Measurements from ENCODE around the gene SLC10A1. TPM values are rescaled to one million over a fixed set of nuclear protein-coding genes. Genes with fewer than 3 reads are reported as not detected.

Gene SLC10A1
- total and polyA plus RNA-seq, 2 of the 8 experiments (the other 6 are each of a cell fraction or from before 2014, with no cell fraction given) = not detected

DNA sequence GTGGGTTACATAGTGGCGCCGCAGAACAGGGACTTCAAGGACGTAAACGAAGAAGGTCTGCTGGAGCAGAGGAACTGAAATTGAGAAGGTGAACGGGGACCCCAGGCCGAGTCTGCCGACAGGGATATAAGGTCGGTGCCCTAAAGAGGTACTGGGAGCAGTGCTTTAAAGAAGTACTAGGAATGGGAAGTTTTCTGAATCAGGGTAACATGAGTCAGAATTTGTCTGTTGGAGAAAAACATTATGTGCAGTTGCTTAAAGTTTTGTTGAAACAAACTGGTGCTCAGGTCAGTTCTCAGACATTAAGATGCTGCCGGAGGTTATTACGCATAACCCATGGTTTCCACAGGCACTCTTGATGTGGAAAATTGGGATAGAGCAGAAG lies 14.8 kb upstream of the SLC10A1 start:
- Histone ChIP-seq H2AK5ac (ENCODE audit: low read depth, low read length) (no peak overlapping the region), H3K4ac (replicated peaks; ENCODE audit: insufficient read length, low read depth, low read length) (no peak overlapping the region), H3K4me1 (replicated peaks in 1 of 4; ENCODE audit: control insufficient read depth in 3 of 4, insufficient read depth in 4 of 4, low read length in 3 of 4) (no peaks in the 10 kb centered on the region), H3K79me1 (ENCODE audit: low read depth, low read length) (no peaks in the 10 kb centered on the region), H3K4me2 (ENCODE audit: insufficient read depth in 1 of 2, low read depth in 2 of 2, low read length in 2 of 2) (no peak overlapping the region), H4K91ac (replicated peaks; ENCODE audit: insufficient read length, low read length) (no peak overlapping the region), H3K14ac (ENCODE audit: insufficient read length) (no peak overlapping the region), H4K5ac (ENCODE audit: insufficient read length, low read depth, low read length) (no peak overlapping the region), H3K23me2 (ENCODE audit: low read depth, low read length) (no peaks in the 10 kb centered on the region), H3K4me3 (ENCODE audit: extremely low read depth in 1 of 4, insufficient read depth in 2 of 4, low read depth in 3 of 4, low read length in 4 of 4) (no peak overlapping the region), H3K56ac (replicated peaks; ENCODE audit: insufficient read length, low read depth, low read length) (no peak overlapping the region), H3K9ac (replicated peaks in 1 of 4; ENCODE audit: extremely low read depth in 1 of 4, low read depth in 3 of 4, low read length in 3 of 4) (no peak overlapping the region), H3K36me3 (ENCODE audit: control insufficient read depth in 2 of 4, insufficient read depth in 4 of 4, low read length in 3 of 4) (no peaks in the 10 kb centered on the region), H3K27me3 (replicated peaks in 1 of 4; ENCODE audit: control insufficient read depth in 3 of 4, extremely low read depth in 1 of 4, insufficient read depth in 3 of 4, low read length in 3 of 4) (no peaks in the 10 kb centered on the region), H2BK5ac (ENCODE audit: low read depth, low read length) (no peak overlapping the region), H2BK15ac (ENCODE audit: low read length) (no peak overlapping the region), H3K79me2 (ENCODE audit: control insufficient read depth in 1 of 2, insufficient read depth in 2 of 2, low read length in 2 of 2) (no peaks in the 10 kb centered on the region), H2BK120ac (replicated peaks; ENCODE audit: low read depth, low read length) (no peak overlapping the region), H3K23ac (ENCODE audit: insufficient read length) (no peak overlapping the region), H3K27ac (ENCODE audit: low read depth, low read length) (no peak overlapping the region), H3K18ac (ENCODE audit: extremely low read depth, low read length) (no peak overlapping the region), H2AFZ (ENCODE audit: low read length) (no peak overlapping the region), H2BK12ac (ENCODE audit: low read depth, low read length) (no peak overlapping the region), H2BK20ac (ENCODE audit: low read length) (no peak overlapping the region), H4K8ac (ENCODE audit: extremely low read depth, insufficient read depth, low read length) (no peak overlapping the region), H3K9me3 (ENCODE audit: insufficient read depth in 2 of 2, low read depth in 1 of 2, low read length in 1 of 2) (no peaks in the 10 kb centered on the region), H4K20me1 (replicated peaks in 1 of 2; ENCODE audit: control insufficient read depth in 1 of 2, insufficient read depth in 2 of 2, low read length in 2 of 2) (no peaks in the 10 kb centered on the region)
- WGBS, 2 experiments (ENCODE audit: extremely low coverage in 1 of 2, insufficient coverage in 1 of 2, insufficient read length in 1 of 2, insufficient replicate concordance in 2 of 2, low coverage in 1 of 2, low lambda C conversion rate in 2 of 2, missing lambda C conversion rate in 1 of 2) = 87% methylated on average over 10 of the region's 10 CpGs; no CpG with 5 or more reads in 1 of the 2 experiments
- CTCF ChIA-PET (ENCODE audit: partially characterized antibody) = interaction anchor here (1.2 to 1.5 kb wide), 2 partner anchors 15 to 216 kb away, joined by 3 to 5 read pairs; partner anchors contain the start of gene SLC10A1
- DNase-seq (ENCODE audit: low read depth in 1 of 2, low spot score in 2 of 2) = no peak
- no peak for FAIRE-seq
- POLR2A ChIA-PET (ENCODE audit: partially characterized antibody) = no interaction called here
- TF ChIP-seq RAD21 (IDR thresholded peaks at IDR 0.05 in 1 of 2, conservative IDR thresholded peaks at IDR 0.05 in 1 of 2; ENCODE audit: low read depth in 2 of 2, low read length in 2 of 2) = no peak
- TF ChIP-seq JUN (IDR thresholded peaks at IDR 0.05; ENCODE audit: low read depth, low read length) = no peak
- TF ChIP-seq YY1 (IDR thresholded peaks at IDR 0.05; ENCODE audit: low read depth, low read length) = no peak
- no peak for TF ChIP-seq ASH2L (IDR thresholded peaks at IDR 0.05; ENCODE audit: low read length)
- no peak for TF ChIP-seq EZH2 (IDR thresholded peaks at IDR 0.05; ENCODE audit: low read depth, low read length, severe bottlenecking)
- TF ChIP-seq SAP30 (IDR thresholded peaks at IDR 0.05; ENCODE audit: insufficient read depth, insufficient replicate concordance, low read length) = no peak
- TF ChIP-seq RFX5 (IDR thresholded peaks at IDR 0.05; ENCODE audit: borderline replicate concordance, low read depth, low read length) = no peak
- no peak for TF ChIP-seq BRCA1 (IDR thresholded peaks at IDR 0.05; ENCODE audit: low read depth, low read length)
- TF ChIP-seq JUND (IDR thresholded peaks at IDR 0.05; ENCODE audit: low read length) = no peak
- TF ChIP-seq, protein P1, sequence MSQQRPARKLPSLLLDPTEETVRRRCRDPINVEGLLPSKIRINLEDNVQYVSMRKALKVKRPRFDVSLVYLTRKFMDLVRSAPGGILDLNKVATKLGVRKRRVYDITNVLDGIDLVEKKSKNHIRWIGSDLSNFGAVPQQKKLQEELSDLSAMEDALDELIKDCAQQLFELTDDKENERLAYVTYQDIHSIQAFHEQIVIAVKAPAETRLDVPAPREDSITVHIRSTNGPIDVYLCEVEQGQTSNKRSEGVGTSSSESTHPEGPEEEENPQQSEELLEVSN (IDR thresholded peaks at IDR 0.05) = no peak
- TF ChIP-seq SIX5 (IDR thresholded peaks at IDR 0.05; ENCODE audit: low read depth, low read length) = no peak
- TF ChIP-seq HDAC6 (IDR thresholded peaks at IDR 0.05; ENCODE audit: low read depth, low read length) = no peak
- no peak for TF ChIP-seq TBP (IDR thresholded peaks at IDR 0.05; ENCODE audit: low read depth, low read length)
- no peak for TF ChIP-seq CBX8 (IDR thresholded peaks at IDR 0.05; ENCODE audit: borderline replicate concordance, low read depth, low read length)
- no peak for TF ChIP-seq SP1 (IDR thresholded peaks at IDR 0.05; ENCODE audit: low read depth, low read length)

Measured in H1 (cell line).